HG03575 (cell line): ENCODE measurements around the gene ERCC6L2.

Source experiments
- ATAC-seq: cut with Tn5 transposase; IDR thresholded peaks from one replicate; pipeline ENCODE4 v1.9.1; 2021; ENCODE audit not compliant: unreplicated experiment, insufficient number of reproducible peaks, low FRiP score; ENCODE audit errors: extremely low read depth

ERCC6L2 gene

GRCh38 chr9:96006961-96007360, 131.5 kb downstream of the ERCC6L2 start:
- ATAC-seq: no peak

- ATAC-seq: no peak
Measured at GRCh38 chr9:96008502-96009222, 133.2 kb downstream of the ERCC6L2 start.

- ATAC-seq: no peak
Measured at GRCh38 chr9:96009223-96009602, 133.7 kb downstream of the ERCC6L2 start.

GRCh38 chr9:96009690-96010472, 134.4 kb downstream of the ERCC6L2 start:
- no peak for ATAC-seq

- ATAC-seq: no peak
Measured at GRCh38 chr9:96014078-96014477, 138.6 kb downstream of the ERCC6L2 start.

GRCh38 chr9:96015876-96016686, 140.6 kb downstream of the ERCC6L2 start:
- ATAC-seq: no peak
